ENCODE measurements around the gene ACSF2. TPM values are rescaled to one million over a fixed set of nuclear protein-coding genes. Genes with fewer than 3 reads are reported as not detected.
"Not testable (repeated sequence)": the region's sequence is repeated elsewhere in the genome, so short reads cannot be mapped to it uniquely, and the experiment has no call there.

The ACSF2 gene
- total RNA-seq, 3 donors from 2014 or later = 3.7 to 4.3 (median 4.3) TPM

GRCh38 chr17:50424246-50424995 is 1.6 kb upstream of the ACSF2 start:
- no peaks in the 10 kb centered on the region for H3K27me3 Mint-ChIP-seq (ENCODE audit: low read depth)
- peaks cover 33% of the 10 kb centered on the region for H3K4me1 Mint-ChIP-seq (ENCODE audit: low read depth)
- DNase-seq (no peak), ATAC-seq (no peak)
- no peak overlapping the region for H3K4me3 Mint-ChIP-seq
- no peaks in the 10 kb centered on the region for H3K36me3 Mint-ChIP-seq (ENCODE audit: insufficient read depth)
- no peaks in the 10 kb centered on the region for H3K9me3 Mint-ChIP-seq

GRCh38 chr17:50424996-50425681 is 879 bp upstream of the ACSF2 start:
- Mint-ChIP-seq H3K4me3 (peak overlapping the region; percentile 81), H3K36me3 (ENCODE audit: insufficient read depth) (no peaks in the 10 kb centered on the region), H3K4me1 (ENCODE audit: low read depth) (peaks cover 33% of the 10 kb centered on the region), H3K9me3 (no peaks in the 10 kb centered on the region), H3K27me3 (ENCODE audit: low read depth) (no peaks in the 10 kb centered on the region)
- DNase-seq = no peak
- no peak for ATAC-seq

GRCh38 chr17:50426472-50426782 is 409 bp downstream of the ACSF2 start:
- no peaks in the 10 kb centered on the region for H3K27me3 Mint-ChIP-seq (ENCODE audit: low read depth)
- H3K4me1 Mint-ChIP-seq (ENCODE audit: low read depth) = peaks cover 23% of the 10 kb centered on the region
- ATAC-seq = no peak
- no peaks in the 10 kb centered on the region for H3K36me3 Mint-ChIP-seq (ENCODE audit: insufficient read depth)
- no peaks in the 10 kb centered on the region for H3K9me3 Mint-ChIP-seq
- H3K4me3 Mint-ChIP-seq = peak overlapping the region; percentile 81
- no peak for DNase-seq

- H3K4me1 Mint-ChIP-seq (ENCODE audit: low read depth) = peaks cover 19% of the 10 kb centered on the region
- no peaks in the 10 kb centered on the region for H3K27me3 Mint-ChIP-seq (ENCODE audit: low read depth)
- H3K36me3 Mint-ChIP-seq (ENCODE audit: insufficient read depth) = no peaks in the 10 kb centered on the region
- H3K4me3 Mint-ChIP-seq = peak overlapping the region; percentile 81
- ATAC-seq (peak; percentile 31 to 34), DNase-seq (no peak)
- H3K9me3 Mint-ChIP-seq = no peaks in the 10 kb centered on the region
These were observed 1.1 kb downstream of the ACSF2 start for GRCh38 chr17:50426814-50427787.

GRCh38 chr17:50428126-50428525 is 2.1 kb downstream of the ACSF2 start:
- not testable (repeated sequence) for H3K27me3 Mint-ChIP-seq (ENCODE audit: low read depth); H3K4me3 Mint-ChIP-seq; H3K9me3 Mint-ChIP-seq; H3K36me3 Mint-ChIP-seq (ENCODE audit: insufficient read depth); ATAC-seq; DNase-seq
- peaks cover 19% of the 10 kb centered on the region for H3K4me1 Mint-ChIP-seq (ENCODE audit: low read depth)

- no peaks in the 10 kb centered on the region for H3K36me3 Mint-ChIP-seq (ENCODE audit: insufficient read depth)
- H3K4me3 Mint-ChIP-seq = no peak overlapping the region
- peaks cover 19% of the 10 kb centered on the region for H3K4me1 Mint-ChIP-seq (ENCODE audit: low read depth)
- DNase-seq (no peak), ATAC-seq (no peak)
- H3K9me3 Mint-ChIP-seq = no peaks in the 10 kb centered on the region
- H3K27me3 Mint-ChIP-seq (ENCODE audit: low read depth) = no peaks in the 10 kb centered on the region
These were observed 2.9 kb downstream of the ACSF2 start for GRCh38 chr17:50428831-50429424.

- ATAC-seq (no peak), DNase-seq (no peak)
- no peaks in the 10 kb centered on the region for H3K36me3 Mint-ChIP-seq (ENCODE audit: insufficient read depth)
- H3K4me1 Mint-ChIP-seq (ENCODE audit: low read depth) = peaks cover 19% of the 10 kb centered on the region
- no peak overlapping the region for H3K4me3 Mint-ChIP-seq
- H3K9me3 Mint-ChIP-seq = no peaks in the 10 kb centered on the region
- H3K27me3 Mint-ChIP-seq (ENCODE audit: low read depth) = no peaks in the 10 kb centered on the region
These were observed 3.8 kb downstream of the ACSF2 start for GRCh38 chr17:50429793-50430192.

GRCh38 chr17:50430821-50431618 is 5.0 kb downstream of the ACSF2 start:
- H3K4me1 Mint-ChIP-seq (ENCODE audit: low read depth) = peaks cover 12% of the 10 kb centered on the region
- ATAC-seq (no peak), DNase-seq (no peak)
- no peaks in the 10 kb centered on the region for H3K9me3 Mint-ChIP-seq
- no peak overlapping the region for H3K4me3 Mint-ChIP-seq
- no peaks in the 10 kb centered on the region for H3K27me3 Mint-ChIP-seq (ENCODE audit: low read depth)
- no peaks in the 10 kb centered on the region for H3K36me3 Mint-ChIP-seq (ENCODE audit: insufficient read depth)

- H3K4me3 Mint-ChIP-seq = no peak overlapping the region
- peaks cover 4% of the 10 kb centered on the region for H3K4me1 Mint-ChIP-seq (ENCODE audit: low read depth)
- no peaks in the 10 kb centered on the region for H3K9me3 Mint-ChIP-seq
- DNase-seq (no peak), ATAC-seq (no peak)
- no peaks in the 10 kb centered on the region for H3K27me3 Mint-ChIP-seq (ENCODE audit: low read depth)
- H3K36me3 Mint-ChIP-seq (ENCODE audit: insufficient read depth) = no peaks in the 10 kb centered on the region
These were observed 6.2 kb downstream of the ACSF2 start for GRCh38 chr17:50432125-50432762.

GRCh38 chr17:50437409-50437808 is 11.4 kb downstream of the ACSF2 start:
- H3K36me3 Mint-ChIP-seq (ENCODE audit: insufficient read depth) = peaks cover 2% of the 10 kb centered on the region
- no peak for DNase-seq
- ATAC-seq = no peak
- H3K4me3 Mint-ChIP-seq = no peak overlapping the region
- H3K9me3 Mint-ChIP-seq = no peaks in the 10 kb centered on the region
- H3K4me1 Mint-ChIP-seq (ENCODE audit: low read depth) = no peaks in the 10 kb centered on the region
- H3K27me3 Mint-ChIP-seq (ENCODE audit: low read depth) = no peaks in the 10 kb centered on the region

- H3K9me3 Mint-ChIP-seq = no peaks in the 10 kb centered on the region
These were observed 13.0 kb downstream of the ACSF2 start for GRCh38 chr17:50439008-50439407.

GRCh38 chr17:50440172-50440837 is 14.3 kb downstream of the ACSF2 start:
- Mint-ChIP-seq H3K4me3 (no peak overlapping the region), H3K27me3 (ENCODE audit: low read depth) (no peaks in the 10 kb centered on the region), H3K9me3 (no peaks in the 10 kb centered on the region), H3K4me1 (ENCODE audit: low read depth) (no peaks in the 10 kb centered on the region), H3K36me3 (ENCODE audit: insufficient read depth) (peaks cover 2% of the 10 kb centered on the region)
- DNase-seq (no peak), ATAC-seq (no peak)

More at GRCh38 chr17:50439008-50439407, 13.0 kb downstream of the ACSF2 start:
- H3K27me3 Mint-ChIP-seq (ENCODE audit: low read depth) = no peaks in the 10 kb centered on the region
- no peak for ATAC-seq
- H3K4me3 Mint-ChIP-seq = no peak overlapping the region
- H3K36me3 Mint-ChIP-seq (ENCODE audit: insufficient read depth) = peaks cover 2% of the 10 kb centered on the region
- no peak for DNase-seq
- no peaks in the 10 kb centered on the region for H3K4me1 Mint-ChIP-seq (ENCODE audit: low read depth)
